Activated gamma-delta T cell (primary cell): ENCODE measurements around the gene GLG1.
"Not testable (repeated sequence)": the region's sequence is repeated elsewhere in the genome, so short reads cannot be mapped to it uniquely, and the experiment has no call there.

Source experiments
- DNase-seq: peaks from one replicate; lab custom pipeline; 2025; lab: John Stamatoyannopoulos, UW
- total RNA-seq, 2 donors: gene quantifications; one replicate each; lab custom pipeline; 2026; lab: John Stamatoyannopoulos, UW

The GLG1 gene
- total RNA-seq = 232 to 268 reads per million in 2 donors

DNA sequence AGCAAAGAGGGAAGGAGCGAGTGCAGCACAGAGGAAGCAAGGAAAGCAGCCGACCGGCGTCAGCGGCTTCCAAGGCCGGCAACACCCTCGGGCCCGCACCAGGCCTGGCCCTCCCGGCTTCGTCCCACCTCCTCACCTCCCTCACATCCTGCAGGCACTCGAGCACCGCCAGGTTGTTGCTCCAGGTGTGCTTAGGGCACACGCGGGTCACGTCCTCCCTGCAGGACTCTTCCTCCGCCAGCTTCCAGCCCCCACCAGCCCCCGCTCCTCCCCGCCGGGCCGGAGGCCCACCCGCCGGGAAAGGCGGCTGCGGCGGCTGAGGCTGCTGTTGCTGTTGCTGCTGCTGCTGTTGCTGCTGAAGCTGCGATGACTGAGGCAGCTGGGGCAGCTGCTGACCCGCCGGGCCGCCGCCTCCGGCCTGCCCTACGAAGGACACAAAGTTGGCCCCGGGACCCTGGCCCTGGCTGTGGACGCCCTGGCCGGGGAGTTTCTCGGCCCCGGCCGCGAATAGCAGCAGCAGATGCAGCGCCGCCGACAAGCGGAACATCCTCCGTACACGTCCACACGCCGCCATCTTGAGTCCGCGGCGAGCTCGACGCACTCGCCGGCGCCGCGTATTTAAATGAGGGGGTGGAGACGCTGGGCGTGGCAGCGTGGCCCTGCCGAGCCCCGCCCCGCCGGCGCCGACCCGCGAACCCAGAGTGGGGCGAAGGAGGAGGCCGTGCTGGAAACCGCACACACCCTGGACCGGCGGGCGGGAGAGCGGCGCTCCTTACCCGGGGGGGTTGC is at the start of gene GLG1:
TSS of gene GLG1 (minus strand) at position 594 of the 789 bp plus-strand sequence. CDS start at position 574, 20 bp downstream.
- peak; percentile 84 for DNase-seq

- no peak for DNase-seq
These were observed 47.7 kb upstream of the GLG1 start for GRCh38 chr16:74654536-74655050.

DNA sequence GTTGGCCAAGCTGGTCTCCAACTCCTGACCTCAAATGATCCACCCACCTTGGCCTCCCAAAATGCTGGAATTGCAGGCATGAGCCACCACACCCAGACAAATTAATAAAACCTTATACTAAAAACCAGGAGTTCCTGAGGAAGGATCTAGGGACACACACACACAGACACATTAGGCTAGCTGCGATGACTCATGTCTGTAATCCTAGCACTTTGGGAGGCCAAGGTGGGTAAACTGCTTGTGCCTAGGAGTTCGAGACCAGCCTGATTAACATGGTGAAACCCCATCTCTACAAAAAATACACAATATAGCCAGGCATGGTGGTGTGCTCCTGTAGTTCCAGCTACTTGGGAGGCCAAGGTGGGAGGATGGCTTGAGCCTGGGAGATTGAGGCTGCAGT is 46.0 kb upstream of the GLG1 start:
- DNase-seq = not testable (repeated sequence)

DNA sequence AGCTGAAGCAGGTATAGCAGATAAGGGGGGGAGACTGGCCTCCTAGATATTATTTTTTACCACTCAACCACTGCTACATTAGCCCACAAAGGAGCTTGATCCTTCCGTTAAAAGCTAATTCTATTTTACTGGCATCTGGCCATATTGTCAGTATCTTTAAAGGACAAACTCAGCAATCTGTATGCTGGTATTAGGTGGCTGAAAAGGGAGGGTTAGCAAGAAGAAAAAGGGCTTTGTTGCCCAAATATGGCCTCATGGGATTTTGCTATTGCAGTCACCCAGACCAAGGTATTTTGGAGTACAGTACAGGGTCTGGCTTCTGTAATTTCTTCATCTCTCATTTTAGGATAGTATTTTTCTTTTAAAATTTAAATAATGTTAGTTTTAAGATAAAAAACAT is 45.3 kb upstream of the GLG1 start:
- DNase-seq = no peak

DNA sequence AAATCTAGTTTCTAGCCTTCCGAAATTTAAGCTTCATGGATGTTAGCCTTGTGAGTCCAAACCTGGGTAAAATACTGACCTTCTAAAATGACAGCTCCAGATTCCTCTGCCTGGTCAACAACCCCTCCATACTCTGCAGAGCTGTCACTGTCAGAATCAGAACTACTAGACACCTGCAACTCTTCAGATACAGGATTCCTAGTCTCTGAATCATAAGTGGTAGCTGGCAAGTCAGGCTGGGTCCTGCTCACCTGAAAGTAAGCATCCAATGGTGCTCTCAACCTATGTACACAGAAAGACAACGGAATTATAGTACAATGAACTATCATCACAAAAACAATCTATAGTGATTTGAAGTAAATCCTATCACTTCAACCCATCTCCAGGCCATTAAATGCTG is 44.9 kb upstream of the GLG1 start:
- DNase-seq = no peak

DNA sequence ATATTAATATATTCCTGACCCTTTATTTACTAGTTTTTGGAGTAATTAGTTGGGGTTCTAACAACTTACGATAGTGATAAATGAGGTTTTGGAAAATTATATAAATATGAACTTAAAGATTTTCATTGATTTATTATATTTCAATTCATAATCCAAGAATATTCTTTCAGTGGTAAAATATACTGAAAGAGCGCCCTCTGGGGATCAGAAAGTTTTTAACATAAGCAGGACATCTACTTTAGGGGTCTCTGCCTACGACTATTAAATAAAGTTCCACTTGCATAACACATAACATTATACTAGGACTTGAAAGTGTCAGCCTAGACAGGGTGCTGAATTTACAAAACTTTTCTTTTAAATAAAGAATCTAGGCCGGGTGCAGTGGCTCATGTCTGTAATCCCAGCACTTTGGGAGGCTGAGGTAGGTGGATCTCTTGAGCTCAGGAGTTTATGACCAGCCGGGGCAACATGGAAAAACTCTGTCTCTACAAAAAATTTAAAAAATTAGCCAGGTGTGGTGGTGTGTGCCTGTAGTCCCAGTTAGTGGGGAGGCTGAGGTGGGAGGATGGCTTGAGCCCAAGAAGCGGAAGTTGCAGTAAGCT is 44.2 kb upstream of the GLG1 start:
- DNase-seq = no peak

DNA sequence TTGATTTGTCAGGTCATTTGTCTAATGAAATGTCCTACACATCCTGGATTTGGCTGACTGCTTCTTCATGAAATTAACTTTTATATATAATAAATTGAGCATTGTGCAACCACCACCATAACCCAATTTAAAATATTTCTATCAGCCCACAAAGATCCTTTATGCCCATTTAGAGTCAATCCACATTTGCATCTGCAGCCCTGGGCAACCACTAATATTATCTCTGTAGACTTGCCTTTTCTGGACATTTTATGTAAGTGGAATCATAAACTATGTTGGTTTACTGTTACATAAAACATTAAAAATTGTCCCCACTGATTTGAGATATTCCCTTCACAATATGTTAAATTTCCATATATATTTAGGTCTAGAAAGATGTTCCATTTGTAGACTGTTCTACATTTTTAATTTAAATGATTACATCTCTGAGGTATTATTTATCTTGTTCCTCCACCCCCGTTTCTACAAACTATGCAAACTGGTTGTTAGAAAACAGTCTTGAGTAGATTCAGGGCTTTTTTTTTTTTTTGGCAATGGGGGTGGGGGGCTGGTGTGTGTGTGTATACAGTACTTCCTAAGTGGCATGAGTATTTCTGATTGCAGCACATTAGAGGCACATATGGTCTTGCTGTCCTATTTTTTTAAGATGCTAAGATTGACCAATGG is 43.1 kb upstream of the GLG1 start:
- DNase-seq = no peak

DNA sequence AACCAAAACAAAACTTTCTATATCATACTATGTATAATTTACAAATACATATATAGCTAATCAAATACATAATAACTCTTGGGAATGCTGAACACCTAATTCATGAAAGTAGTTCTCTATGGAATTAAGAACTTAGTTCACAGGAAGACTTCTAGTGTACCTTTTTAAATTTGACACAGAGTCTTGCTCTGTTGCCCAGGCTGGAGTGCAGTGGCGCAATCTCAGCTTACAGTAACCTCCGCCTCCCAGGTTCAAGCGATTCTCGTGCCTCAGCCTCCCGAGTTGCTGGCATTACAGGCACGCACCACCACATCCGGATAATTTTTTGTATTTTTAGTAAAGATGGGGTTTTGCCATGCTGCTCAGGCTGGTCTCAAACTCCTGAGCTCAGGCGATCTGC is 35.1 kb upstream of the GLG1 start:
- DNase-seq = no peak

GRCh38 chr16:74637742-74638453 is 31.0 kb upstream of the GLG1 start:
- DNase-seq = no peak

GRCh38 chr16:74635303-74635702 is 28.4 kb upstream of the GLG1 start:
- DNase-seq = no peak

GRCh38 chr16:74633686-74634085 is 26.8 kb upstream of the GLG1 start:
- no peak for DNase-seq

- no peak for DNase-seq
These were observed 20.7 kb upstream of the GLG1 start for GRCh38 chr16:74627506-74628220.

DNA sequence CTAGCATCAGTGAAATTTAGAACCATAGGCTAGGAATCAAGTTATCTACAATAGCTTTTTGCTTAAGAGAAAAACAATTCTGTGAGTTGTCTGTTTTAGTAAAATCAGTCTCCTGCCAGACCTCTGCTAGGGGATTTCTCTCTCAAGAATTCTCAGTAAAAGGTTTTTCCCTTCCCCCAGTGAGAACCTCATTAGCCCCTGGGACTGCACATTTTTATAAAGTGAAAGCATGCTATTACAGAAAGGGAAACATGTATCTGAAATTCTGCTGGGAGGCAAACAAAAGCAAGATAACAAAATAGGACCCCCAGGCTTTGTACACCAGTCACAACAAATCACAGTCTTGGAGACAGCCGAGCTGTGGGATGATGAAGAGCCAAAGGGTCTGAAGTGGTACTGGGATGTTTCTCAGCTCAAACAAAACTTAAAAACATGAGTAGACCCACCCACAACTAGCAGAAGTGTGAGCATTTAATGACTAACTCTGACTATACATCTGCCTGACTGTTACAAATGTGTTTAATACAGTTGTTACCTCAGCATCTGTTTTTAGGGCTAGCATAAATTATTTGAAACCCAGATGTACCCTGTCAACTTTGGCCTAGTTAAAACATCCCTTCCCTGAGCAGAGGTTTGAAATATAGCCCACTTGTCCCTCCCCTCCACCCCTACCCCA is 20.0 kb upstream of the GLG1 start:
- DNase-seq = no peak

DNA sequence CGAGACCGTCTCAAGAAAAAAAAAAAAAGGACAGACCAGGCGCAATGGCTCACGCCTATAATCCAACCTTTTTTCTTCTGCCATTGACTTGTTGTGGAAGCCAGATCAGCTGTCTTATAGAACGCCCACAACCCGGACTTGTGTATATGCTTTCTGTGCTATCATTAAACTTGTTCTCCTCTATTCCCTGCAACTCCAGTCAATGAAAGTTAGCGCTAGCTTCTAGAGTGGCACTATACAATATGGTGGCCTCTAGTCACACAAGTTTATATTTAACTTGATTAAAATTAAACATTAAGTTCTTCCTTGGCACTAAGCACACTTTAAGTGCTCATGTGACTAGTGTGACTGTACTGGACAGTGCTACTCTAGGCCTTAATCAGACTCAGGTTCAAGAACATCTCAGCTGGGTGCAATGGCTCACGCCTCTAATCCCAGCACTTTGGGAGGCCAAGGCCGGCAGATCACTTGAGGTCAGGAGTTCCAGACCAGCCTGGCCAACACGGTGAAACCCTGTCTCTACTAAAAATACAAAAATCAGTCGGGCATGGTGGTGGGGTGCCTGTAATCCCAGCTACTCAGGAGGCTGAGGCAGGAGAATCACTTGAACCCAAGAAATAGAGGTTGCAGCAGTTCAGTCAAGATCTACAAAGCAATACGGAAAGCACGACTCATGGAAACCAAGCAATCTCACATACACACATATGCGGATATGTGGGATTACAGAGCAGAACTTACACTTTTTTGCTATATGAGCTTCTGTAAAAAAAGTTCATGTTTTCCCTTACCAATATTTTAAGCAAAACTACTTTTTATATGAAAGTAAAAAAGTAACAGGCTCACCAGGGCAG is 18.8 kb upstream of the GLG1 start:
- no peak for DNase-seq

- no peak for DNase-seq
These were observed 16.9 kb upstream of the GLG1 start for GRCh38 chr16:74623839-74624235.

DNA sequence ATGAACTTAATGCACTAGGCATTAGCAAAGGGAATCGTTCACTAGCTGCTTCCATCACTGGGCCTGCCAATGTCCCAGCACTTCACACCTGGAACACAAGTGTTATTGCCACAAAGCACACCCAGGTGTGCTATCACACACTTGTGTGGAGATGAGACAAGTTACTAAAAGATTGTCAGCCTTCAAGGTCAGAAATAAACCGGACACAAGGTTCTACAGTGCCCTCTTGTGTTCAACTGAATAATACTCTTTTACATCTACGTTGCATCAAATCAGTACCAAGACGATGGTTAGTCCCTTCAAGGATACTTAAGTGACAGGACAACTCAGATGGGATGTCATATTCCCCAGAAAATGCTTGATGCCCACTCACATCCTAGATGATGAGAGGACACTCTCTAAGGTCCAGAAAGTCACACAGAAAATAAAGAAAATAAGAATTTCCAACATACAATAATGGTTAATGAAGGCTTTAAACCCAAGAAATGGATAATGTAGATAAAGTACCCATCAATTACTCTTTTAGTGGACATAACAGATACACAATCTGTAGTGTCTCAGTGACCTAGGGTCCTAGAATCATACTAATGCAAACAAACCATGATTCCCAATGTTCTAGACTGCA is 16.4 kb upstream of the GLG1 start:
- no peak for DNase-seq

- no peak for DNase-seq
These were observed 15.1 kb upstream of the GLG1 start for GRCh38 chr16:74622005-74622404.

- no peak for DNase-seq
These were observed 10.4 kb upstream of the GLG1 start for GRCh38 chr16:74617206-74617788.

DNA sequence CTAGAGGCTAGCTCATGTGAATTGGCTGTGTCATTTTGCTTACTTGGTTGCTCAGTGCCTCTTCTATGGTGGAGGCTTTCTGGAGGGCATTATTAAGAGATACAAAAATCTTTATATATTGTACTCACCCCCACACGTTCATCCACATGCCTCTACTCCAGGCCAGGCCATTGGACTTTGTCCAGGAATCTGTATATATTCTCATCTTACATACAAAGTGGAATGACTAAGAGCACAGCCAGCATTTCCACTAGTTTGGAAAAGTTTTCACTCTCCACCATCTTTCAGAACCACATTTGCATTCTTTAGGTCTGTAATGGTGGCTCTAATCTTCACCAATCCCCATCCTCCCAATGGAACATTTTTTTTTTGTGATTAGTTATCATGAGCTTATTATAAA is 4.8 kb upstream of the GLG1 start:
- no peak for DNase-seq
